Activated T-cell treated with anti-CD3 and anti-CD28 coated beads for 4 hours (primary cell): ENCODE results near the gene CCSER1.

Experiments
- DNase-seq: peaks from one replicate; pipeline ENCODE4 v3.0.0-alpha.2; 2020

Gene CCSER1

DNA sequence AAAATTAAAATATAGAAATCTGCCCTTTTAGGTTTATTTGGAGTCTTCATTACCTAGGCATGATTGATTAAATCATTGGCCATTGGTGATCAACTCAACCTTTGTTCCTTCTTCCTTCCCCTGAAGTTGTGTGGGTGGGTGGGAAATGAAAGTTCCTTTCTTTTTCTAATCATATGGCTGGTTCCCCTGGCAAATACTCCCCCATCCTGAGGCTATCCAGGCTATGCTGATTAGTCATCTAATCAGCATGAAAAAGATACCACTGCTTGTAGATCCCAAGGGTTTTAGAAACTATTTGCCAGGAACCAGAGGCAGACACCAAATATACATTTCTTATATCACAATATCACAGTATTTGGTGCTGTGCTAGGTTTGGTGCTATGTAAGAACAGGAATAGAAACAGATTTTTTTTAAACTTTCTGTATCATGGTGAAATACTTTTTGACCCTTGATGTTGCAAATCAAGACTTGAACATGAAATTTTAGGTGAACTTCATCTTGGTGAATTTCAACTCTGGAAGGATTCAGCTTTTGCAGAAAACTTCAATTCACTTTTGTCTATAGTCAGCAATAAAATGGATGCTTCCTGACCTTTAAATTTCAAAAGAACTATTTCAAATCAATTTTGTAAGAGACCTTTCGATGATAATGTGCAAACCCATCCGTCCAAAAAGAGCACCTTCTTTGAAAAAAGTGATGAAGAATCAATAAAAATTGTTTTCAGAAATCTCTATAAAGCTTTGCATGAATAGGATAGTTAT, 71.1 kb downstream of the CCSER1 start:
- no peak for DNase-seq

DNA sequence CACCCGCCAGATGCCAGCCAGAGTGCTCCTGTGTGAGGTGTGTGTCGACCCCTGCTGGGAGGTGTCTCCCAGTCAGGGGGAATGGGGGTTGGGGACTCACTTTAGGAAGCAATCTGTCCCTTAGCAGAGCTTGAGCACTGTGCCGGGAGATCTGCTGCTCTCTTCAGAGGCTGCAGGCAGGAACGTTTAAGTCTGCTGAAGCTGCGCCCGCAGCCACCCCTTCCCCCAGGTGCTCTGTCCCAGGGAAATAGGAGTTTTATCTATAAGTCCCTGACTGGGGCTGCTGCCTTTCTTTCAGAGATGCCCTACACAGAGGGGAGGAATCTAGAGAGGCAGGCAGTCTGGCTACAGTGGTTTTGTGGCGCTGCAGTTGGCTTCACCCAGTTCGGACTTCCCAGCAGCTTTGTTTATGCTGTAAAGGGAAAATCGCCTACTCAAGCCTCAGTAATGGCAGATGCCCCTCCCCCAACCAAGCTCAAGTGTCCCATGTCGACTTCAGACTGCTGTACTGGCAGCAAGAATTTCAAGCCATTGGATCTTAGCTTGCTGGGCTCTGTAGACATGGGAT, 80.8 kb downstream of the CCSER1 start:
- DNase-seq: no peak

- DNase-seq: no peak
Observed at GRCh38 chr4:90209922-90210321, 82.7 kb downstream of the CCSER1 start.

DNA sequence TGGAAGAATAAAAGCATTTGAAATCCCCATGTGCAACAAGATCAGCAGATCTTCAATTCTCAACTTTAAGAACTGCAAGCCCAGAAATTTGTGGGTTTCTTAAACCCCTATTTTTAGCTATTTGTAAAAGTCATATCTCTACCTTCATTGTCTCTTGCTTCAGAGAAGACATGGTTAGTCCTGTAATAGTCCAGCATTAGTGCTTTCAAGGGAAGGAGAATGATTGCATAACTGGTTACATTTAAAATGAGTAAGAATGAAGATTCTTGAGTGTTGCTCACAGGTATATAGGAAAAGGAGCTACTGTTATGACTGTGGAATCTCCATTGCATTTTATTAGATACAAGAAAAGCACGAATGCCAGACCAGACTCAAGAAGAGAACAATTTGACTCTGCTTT, 84.0 kb downstream of the CCSER1 start:
- DNase-seq: no peak

- no peak for DNase-seq
Observed at GRCh38 chr4:90215286-90215685, 88.1 kb downstream of the CCSER1 start.

- DNase-seq: no peak
Observed at GRCh38 chr4:90219822-90220221, 92.6 kb downstream of the CCSER1 start.

DNA sequence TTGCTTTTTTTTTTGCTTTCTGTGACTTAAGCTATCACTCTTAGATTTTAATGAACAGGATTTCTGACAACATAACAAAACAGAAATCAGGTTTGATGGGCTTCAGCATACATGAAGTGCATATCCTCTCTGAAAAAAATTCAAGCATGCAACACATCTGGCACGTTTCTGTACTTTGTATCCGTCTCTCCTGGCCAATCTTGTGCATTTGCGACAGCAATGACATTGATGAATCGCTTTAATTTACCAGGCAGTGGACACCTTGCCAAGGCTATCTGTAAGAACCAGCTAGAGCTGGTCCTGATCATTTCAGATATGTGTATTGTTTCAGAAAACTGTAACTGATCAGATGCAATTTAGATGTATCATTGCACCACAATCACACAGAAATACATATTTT, 93.3 kb downstream of the CCSER1 start:
- no peak for DNase-seq

DNA sequence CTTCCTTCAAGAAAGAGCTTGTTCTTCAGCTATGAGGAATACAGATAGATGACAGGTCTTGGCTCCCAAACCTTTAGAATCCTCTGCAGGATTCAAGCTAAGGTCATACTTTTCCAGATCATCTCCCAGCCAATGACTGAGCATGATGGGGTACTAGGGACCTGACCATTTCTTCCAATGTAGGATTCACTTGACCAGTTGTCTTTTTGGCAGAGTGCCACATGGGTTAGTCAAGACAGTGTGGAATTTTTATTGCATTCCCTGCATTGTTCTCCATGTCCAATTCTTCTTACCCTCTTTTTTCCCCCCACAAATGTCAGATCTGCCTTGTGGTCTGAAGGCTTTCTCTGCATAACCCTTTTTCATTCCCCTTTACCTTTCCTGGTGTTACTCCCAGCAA, 99.5 kb downstream of the CCSER1 start:
- no peak for DNase-seq

- DNase-seq: no peak
Observed at GRCh38 chr4:90227177-90227576, 100.0 kb downstream of the CCSER1 start.

DNA sequence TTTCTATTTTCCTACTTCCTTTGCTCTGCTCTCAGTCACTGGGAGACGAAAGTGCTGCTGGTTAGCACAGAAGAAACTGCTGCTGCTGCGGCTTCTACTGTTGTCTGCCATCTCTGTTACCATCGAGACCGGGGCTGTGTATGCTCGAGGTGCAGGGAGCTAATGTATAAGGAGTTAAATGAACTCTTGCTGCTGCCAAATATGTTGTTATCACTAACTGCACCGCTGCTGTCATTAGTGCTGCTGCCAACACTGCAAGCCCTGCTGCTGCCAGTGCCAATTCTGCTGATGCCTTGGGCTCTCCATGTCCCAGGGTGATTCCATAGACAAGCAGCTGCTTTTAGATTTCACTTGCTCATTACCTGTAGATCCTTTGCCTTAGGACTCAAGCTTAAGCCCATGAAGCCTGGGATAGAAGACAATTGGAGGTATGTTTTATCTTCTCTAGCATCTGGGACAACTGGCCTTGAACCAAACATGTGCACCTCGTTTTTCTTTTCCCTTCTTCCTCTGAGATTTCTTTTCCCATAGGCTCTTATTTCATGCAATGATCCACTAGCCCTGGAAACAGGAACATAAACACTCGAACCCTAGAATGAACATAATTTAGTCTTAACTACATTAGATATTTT, 107.8 kb downstream of the CCSER1 start:
- no peak for DNase-seq

GRCh38 chr4:90237751-90238530, 110.7 kb downstream of the CCSER1 start:
- DNase-seq: no peak

GRCh38 chr4:90240333-90240732, 113.1 kb downstream of the CCSER1 start:
- DNase-seq: no peak

DNA sequence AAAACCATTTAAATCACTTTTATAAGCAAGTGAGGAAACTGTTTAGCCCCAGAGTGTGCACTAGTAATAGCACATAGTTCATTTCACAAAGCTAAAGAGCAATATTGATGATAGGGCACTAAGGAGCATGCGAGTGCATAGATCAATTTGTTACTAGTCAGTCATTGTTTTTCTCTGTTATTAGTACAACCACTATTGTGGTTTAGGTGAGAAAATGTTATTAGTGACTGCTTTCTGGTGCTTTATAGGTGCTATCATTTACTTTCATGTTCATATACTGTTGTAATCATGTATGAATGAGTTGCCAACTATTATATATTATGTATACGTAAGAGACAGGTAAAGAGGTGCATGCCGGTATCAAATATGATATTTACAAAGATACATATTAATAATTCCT, 113.8 kb downstream of the CCSER1 start:
- no peak for DNase-seq

DNA sequence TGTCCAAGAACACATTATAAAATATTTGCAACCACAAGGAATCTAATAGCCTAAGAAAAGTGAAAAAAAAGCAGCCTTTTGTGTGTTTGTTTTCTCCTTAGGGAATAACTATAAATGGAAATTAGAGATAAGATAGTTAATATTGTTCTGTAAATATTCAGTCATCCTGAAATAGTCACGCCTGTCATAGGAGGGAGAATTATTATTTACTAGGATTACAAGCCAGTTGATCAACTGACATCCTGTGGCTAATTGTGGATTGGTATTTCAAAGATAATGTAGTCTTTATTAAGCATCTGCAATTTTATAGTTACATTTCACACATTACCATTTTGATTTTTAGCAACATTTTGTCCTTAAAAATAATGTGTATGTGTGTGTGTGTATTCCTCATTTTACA, 118.6 kb downstream of the CCSER1 start:
- DNase-seq: no peak

- no peak for DNase-seq
Observed at GRCh38 chr4:90246816-90247215, 119.6 kb downstream of the CCSER1 start.

DNA sequence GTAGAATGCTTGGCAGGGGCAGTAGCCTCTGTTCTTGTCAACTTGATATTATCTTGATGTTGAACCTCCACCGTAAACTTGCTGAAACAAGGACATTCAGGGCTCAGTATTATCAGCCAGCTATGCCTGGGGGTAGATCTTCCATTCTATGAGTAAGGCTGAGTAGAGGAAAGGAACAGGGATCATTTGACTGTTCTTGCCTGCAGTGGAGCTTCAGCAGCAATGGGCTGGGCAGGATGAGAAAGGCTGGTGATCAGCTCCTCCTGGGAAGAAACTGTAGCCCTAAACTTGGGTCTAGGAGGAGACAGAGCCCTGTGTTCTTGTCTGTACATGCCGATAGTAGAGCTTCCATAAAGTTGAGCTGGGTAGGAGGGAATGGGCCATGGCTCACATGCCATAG, 127.2 kb downstream of the CCSER1 start:
- DNase-seq: no peak

DNA sequence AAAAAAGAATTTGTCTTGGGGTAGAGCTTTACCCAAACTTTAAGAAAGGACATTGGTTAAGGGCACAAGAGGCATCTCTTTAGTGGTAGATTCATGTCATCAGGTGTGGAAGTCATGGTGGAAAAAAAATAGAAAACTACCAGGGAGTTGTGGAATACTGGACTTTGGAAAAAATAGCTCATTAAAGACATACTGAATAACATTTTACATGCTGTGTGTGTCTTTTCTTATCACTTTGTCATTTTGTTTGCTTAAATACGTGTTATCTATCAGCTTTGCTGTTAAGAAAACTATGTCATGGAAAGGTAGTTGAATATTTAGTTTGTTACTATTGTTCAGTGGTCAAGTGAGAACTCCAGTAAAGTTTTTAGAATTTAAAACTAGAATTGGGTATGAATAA, 147.0 kb downstream of the CCSER1 start:
- no peak for DNase-seq

GRCh38 chr4:90280954-90281353, 153.8 kb downstream of the CCSER1 start:
- no peak for DNase-seq

- DNase-seq: no peak
Observed at GRCh38 chr4:90281541-90282355, 154.6 kb downstream of the CCSER1 start.

- no peak for DNase-seq
Observed at GRCh38 chr4:90290345-90290744, 163.2 kb downstream of the CCSER1 start.

- DNase-seq: no peak
Observed at GRCh38 chr4:90292438-90292837, 165.2 kb downstream of the CCSER1 start.

DNA sequence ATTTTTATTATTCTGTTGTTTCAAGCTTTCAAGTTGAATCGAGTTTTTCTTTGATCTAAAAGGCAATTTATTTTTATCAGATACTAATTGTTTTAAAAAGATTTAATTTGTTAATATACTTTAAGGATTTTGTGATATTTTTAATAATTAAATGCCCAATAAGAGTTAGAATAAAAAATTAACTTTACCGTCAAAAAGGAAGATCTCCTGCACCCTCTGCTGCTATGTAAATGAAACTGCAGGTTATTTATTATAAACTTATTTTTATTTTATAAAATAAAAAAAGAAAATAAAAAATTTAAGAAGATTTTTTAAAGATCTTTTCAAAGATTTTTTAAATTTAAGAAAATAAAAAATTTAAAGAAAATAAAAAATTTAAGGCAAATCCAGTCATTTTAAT, 166.1 kb downstream of the CCSER1 start:
- no peak for DNase-seq

- no peak for DNase-seq
Observed at GRCh38 chr4:90299373-90299772, 172.2 kb downstream of the CCSER1 start.
